Esophagus muscularis mucosa (tissue), 4 donors: ENCODE measurements around the gene BACE1-AS. TPM values are rescaled to one million over a fixed set of nuclear protein-coding genes. Genes with fewer than 3 reads are reported as not detected.

Experiments
- DNase-seq: peaks from one replicate; pipeline ENCODE4 v3.0.0-alpha.2; 2017; ENCODE audit errors: extremely low spot score
- H3K27ac ChIP-seq, 4 donors: fragments of 200-600 bp; sonication (generic); replicated peaks in 1 of 4; 1 replicate in 3 of 4; 2 replicates in 1 of 4; pipeline ENCODE4 v1.5.1; 2016 to 2019; ENCODE audit warnings: mild to moderate bottlenecking in 1 of 4
- H3K27me3 ChIP-seq, 4 donors: fragments of 200-600 bp; sonication (generic); one replicate each; pipeline versions ENCODE4 v1.5.1 to v1.6.0; 2016 to 2019
- H3K36me3 ChIP-seq, 4 donors: fragments of 200-600 bp; sonication (generic); one replicate each; pipeline ENCODE4 v1.5.1; 2016 to 2019
- H3K4me1 ChIP-seq, 4 donors: fragments of 200-600 bp; sonication (generic); one replicate each; pipeline ENCODE4 v1.5.1; 2016 to 2019
- H3K4me3 ChIP-seq, 4 donors: fragments of 200-600 bp; sonication (generic); 1 replicate in 2 of 4; 2 replicates in 2 of 4; pipeline ENCODE4 v1.5.1; 2016 to 2019; ENCODE audit warnings: mild to moderate bottlenecking in 4 of 4, moderate library complexity in 1 of 4
- H3K9me3 ChIP-seq, 4 donors: fragments of 200-600 bp; sonication (generic); 1 replicate in 3 of 4; 2 replicates in 1 of 4; pipeline ENCODE4 v1.5.1; 2016 to 2019
- EP300 ChIP-seq: sonication (generic); formaldehyde crosslinking; IDR thresholded peaks from one replicate; pipeline ENCODE4 v1.6.1; 2017; ENCODE audit warnings: antibody characterized with exemption
- POLR2A ChIP-seq: fragments of 450-650 bp; IDR thresholded peaks from one replicate; pipeline ENCODE4 v1.6.1; 2017; ENCODE audit warnings: antibody characterized with exemption, moderate library complexity, mild to moderate bottlenecking, low read depth
- POLR2AphosphoS5 ChIP-seq, 2 donors: sonication (generic); formaldehyde crosslinking; IDR thresholded peaks; one replicate each; pipeline ENCODE4 v1.6.1; 2017; ENCODE audit warnings: antibody characterized with exemption in 2 of 2
- WGBS: methylation state at CpG from one replicate; pipeline ENCODE4 v1.1.5; 2018; 5-methylcytosine and 5-hydroxymethylcytosine counted together
- intact Hi-C: fragments of 100-400 bp; cut with DNase I; formaldehyde crosslinking; loops from one replicate; pipeline ENCODE4 v1.15.1; 2023
- total RNA-seq, 4 donors: library from RNA; depleted of rRNA; stranded (reverse); fragments of >200 nt; gene quantifications; one replicate each; pipeline versions ENCODE4 v1.1.0 to v1.2.1, GENCODE V29; 2016
- TF ChIP-seq, protein P1 (sequence below), 3 experiments: fragments of 200-600 bp in 2 of 3; fragments of 450-650 bp in 1 of 3; sonication (generic) in 2 of 3; IDR thresholded peaks; one replicate each; pipeline ENCODE4 v1.5.1; 2017 to 2019; ENCODE audit warnings: antibody characterized with exemption in 3 of 3, mild to moderate bottlenecking in 2 of 3, moderate library complexity in 1 of 3

The BACE1-AS gene
- total RNA-seq, 4 donors from 2014 or later, result 7.5 to 13.2 (median 11.1) TPM

DNA sequence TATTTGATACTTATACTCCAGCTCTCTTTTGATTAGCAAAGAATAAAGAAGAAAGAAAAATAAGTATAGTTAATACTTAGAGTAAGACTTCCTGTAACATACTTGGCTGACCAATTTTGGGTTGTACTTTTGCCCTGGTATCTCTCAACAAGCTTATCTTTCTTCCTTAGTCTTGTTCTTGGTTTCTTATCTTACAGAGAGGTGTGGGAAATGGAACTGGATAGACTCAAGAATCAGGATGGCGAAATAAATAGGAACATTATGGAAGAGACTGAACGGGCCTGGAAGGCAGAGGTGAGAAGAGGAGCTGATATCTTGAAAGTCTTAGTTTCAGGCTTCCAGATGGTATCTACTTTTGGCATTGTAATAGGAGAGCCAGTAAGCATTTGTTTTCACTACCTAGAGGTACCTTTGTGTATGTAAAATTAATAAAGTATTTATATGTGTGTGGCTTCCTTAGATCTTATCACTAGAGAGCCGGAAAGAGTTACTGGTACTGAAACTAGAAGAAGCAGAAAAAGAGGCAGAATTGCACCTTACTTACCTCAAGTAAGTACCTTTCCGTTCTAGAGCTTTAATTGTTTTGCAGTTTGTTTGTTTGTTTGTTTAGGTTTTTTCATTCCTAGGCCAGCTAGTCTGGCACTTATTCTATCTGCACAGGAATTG lies 11.3 kb upstream of the BACE1-AS start:
- TF ChIP-seq POLR2A (no peak), POLR2AphosphoS5 (IDR thresholded peaks at IDR 0.05) (no peak), EP300 (no peak)
- TF ChIP-seq, protein P1, sequence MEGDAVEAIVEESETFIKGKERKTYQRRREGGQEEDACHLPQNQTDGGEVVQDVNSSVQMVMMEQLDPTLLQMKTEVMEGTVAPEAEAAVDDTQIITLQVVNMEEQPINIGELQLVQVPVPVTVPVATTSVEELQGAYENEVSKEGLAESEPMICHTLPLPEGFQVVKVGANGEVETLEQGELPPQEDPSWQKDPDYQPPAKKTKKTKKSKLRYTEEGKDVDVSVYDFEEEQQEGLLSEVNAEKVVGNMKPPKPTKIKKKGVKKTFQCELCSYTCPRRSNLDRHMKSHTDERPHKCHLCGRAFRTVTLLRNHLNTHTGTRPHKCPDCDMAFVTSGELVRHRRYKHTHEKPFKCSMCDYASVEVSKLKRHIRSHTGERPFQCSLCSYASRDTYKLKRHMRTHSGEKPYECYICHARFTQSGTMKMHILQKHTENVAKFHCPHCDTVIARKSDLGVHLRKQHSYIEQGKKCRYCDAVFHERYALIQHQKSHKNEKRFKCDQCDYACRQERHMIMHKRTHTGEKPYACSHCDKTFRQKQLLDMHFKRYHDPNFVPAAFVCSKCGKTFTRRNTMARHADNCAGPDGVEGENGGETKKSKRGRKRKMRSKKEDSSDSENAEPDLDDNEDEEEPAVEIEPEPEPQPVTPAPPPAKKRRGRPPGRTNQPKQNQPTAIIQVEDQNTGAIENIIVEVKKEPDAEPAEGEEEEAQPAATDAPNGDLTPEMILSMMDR (IDR thresholded peaks at IDR 0.05), result no peak
- intact Hi-C loops, result no loop called here
- Histone ChIP-seq H3K27me3 (no peaks in the 10 kb centered on the region), H3K27ac (no peak overlapping the region), H3K36me3 (peaks cover 24 to 63% (median 55%) of the 10 kb centered on the region in 4 donors), H3K4me1 (peaks cover 0 to 3% (median 0%) of the 10 kb centered on the region in 4 donors), H3K9me3 (no peaks in the 10 kb centered on the region), H3K4me3 (no peak overlapping the region)
- DNase-seq, result no peak
- 85% methylated on average over 4 of the region's 4 CpGs for WGBS

DNA sequence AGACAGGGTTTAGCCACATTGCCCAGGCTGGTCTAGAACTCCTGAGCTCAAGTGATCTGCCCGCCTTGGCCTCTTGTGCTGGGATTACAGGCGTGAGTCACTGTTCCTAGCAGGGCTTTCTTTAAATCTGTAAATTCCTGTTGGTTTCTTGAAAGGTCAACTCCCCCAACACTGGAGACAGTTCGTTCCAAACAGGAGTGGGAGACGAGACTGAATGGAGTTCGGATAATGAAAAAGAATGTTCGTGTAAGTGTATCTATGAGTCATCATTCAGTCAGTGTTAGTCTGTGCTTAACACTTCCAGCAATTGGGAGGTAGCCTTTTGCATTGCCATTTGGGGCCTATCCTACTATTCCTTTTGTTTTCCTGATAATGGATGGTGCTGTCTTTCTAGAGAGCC lies 10.0 kb upstream of the BACE1-AS start:
- WGBS, result 67% methylated on average over 6 of the region's 6 CpGs
- H3K27me3 ChIP-seq, result no peaks in the 10 kb centered on the region
- peaks cover 37 to 70% (median 64%) of the 10 kb centered on the region in 4 donors for H3K36me3 ChIP-seq
- H3K4me1 ChIP-seq, result peaks cover 0 to 3% (median 0%) of the 10 kb centered on the region in 4 donors
- H3K4me3 ChIP-seq, result no peak overlapping the region
- no peak for TF ChIP-seq POLR2AphosphoS5 (IDR thresholded peaks at IDR 0.05)
- TF ChIP-seq EP300, result no peak
- no peak for TF ChIP-seq POLR2A
- TF ChIP-seq, protein P1 (IDR thresholded peaks at IDR 0.05), result no peak
- no peak for DNase-seq
- H3K27ac ChIP-seq, result no peak overlapping the region
- no peaks in the 10 kb centered on the region for H3K9me3 ChIP-seq
- intact Hi-C loops, result no loop called here

DNA sequence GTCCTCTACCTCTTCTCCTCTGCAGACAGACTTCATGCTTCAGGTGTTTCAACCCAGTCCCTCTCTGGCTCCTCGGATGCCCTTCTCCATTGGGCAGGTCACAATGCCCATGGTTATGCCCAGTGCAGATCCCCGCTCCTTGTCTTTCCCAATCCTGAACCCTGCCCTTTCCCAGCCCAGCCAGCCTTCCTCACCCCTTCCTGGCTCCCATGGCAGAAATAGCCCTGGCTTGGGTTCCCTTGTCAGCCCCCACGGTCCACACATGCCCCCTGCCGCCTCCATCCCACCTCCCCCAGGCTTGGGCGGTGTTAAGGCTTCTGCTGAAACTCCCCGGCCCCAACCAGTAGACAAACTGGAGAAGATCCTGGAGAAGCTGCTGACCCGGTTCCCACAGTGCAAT lies 9.3 kb upstream of the BACE1-AS start:
- H3K9me3 ChIP-seq, result no peaks in the 10 kb centered on the region
- no peak overlapping the region for H3K27ac ChIP-seq

DNA sequence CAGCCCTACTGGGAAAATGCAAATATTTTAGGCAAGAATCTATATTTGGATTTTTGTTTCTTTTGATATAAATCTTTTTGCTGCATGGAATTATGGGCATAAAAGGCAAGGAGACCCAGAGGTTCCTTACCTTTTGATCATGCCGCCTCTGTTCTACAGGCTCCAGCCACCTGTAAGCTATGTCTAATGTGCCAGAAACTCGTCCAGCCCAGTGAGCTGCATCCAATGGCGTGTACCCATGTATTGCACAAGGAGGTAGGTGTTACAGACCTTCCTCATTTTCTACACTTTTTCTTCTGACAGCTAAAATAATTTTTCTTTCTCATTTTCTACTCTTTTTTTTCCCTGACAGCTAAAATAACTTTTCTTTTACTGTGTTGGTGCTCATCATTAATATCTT lies 8.2 kb upstream of the BACE1-AS start:
- H3K9me3 ChIP-seq, result no peaks in the 10 kb centered on the region
- TF ChIP-seq, protein P1 (IDR thresholded peaks at IDR 0.05), result no peak
- TF ChIP-seq POLR2A (no peak), POLR2AphosphoS5 (IDR thresholded peaks at IDR 0.05) (no peak), EP300 (no peak)
- no peak for DNase-seq
- WGBS, result 90% methylated on average over 3 of the region's 3 CpGs
- intact Hi-C loops, result no loop called here
- no peak overlapping the region for H3K27ac ChIP-seq
- H3K36me3 ChIP-seq, result peaks cover 38 to 87% (median 79%) of the 10 kb centered on the region in 4 donors
- no peak overlapping the region for H3K4me3 ChIP-seq
- H3K27me3 ChIP-seq, result no peaks in the 10 kb centered on the region
- peaks cover 0 to 3% (median 0%) of the 10 kb centered on the region in 4 donors for H3K4me1 ChIP-seq

More for the DNA sequence above, 9.3 kb upstream of the BACE1-AS start:
- WGBS, result 97% methylated on average over 7 of the region's 7 CpGs
- Histone ChIP-seq H3K4me1 (peaks cover 0 to 3% (median 0%) of the 10 kb centered on the region in 4 donors), H3K27me3 (no peaks in the 10 kb centered on the region), H3K36me3 (peaks cover 38 to 76% (median 70%) of the 10 kb centered on the region in 4 donors), H3K4me3 (no peak overlapping the region)
- no peak for DNase-seq
- intact Hi-C loops, result no loop called here
- TF ChIP-seq EP300, result no peak
- TF ChIP-seq POLR2A, result no peak
- TF ChIP-seq, protein P1 (IDR thresholded peaks at IDR 0.05), result no peak
- TF ChIP-seq POLR2AphosphoS5 (IDR thresholded peaks at IDR 0.05), result no peak
